ENCODE results near the gene AZIN2.
"Not testable (repeated sequence)": the region's sequence is repeated elsewhere in the genome, so short reads cannot be mapped to it uniquely, and the experiment has no call there.

AZIN2 gene

GRCh38 chr1:33057095-33057494 is 23.9 kb upstream of the AZIN2 start:
- DNase-seq (ENCODE audit: low spot score): no peak

GRCh38 chr1:33060579-33061083 is 20.3 kb upstream of the AZIN2 start:
- peak; percentile 78 for DNase-seq (ENCODE audit: low spot score)

- DNase-seq (ENCODE audit: low spot score): no peak
Measured at GRCh38 chr1:33061834-33062233, 19.1 kb upstream of the AZIN2 start.

- DNase-seq (ENCODE audit: low spot score): not testable (repeated sequence)
Measured at GRCh38 chr1:33064284-33064683, 16.7 kb upstream of the AZIN2 start.

GRCh38 chr1:33065301-33065700 is 15.7 kb upstream of the AZIN2 start:
- no peak for DNase-seq (ENCODE audit: low spot score)

GRCh38 chr1:33066477-33066876 is 14.5 kb upstream of the AZIN2 start:
- DNase-seq (ENCODE audit: low spot score): not testable (repeated sequence)

GRCh38 chr1:33068108-33068507 is 12.8 kb upstream of the AZIN2 start:
- DNase-seq (ENCODE audit: low spot score): not testable (repeated sequence)

GRCh38 chr1:33070628-33071027 is 10.3 kb upstream of the AZIN2 start:
- no peak for DNase-seq (ENCODE audit: low spot score)

GRCh38 chr1:33072707-33073106 is 8.2 kb upstream of the AZIN2 start:
- no peak for DNase-seq (ENCODE audit: low spot score)

GRCh38 chr1:33074193-33074945 is 6.6 kb upstream of the AZIN2 start:
- no peak for DNase-seq (ENCODE audit: low spot score)

GRCh38 chr1:33078030-33078591 is 2.8 kb upstream of the AZIN2 start:
- DNase-seq (ENCODE audit: low spot score): no peak

- no peak for DNase-seq (ENCODE audit: low spot score)
Measured at GRCh38 chr1:33080373-33080772, 580 bp upstream of the AZIN2 start.

GRCh38 chr1:33081554-33082305 is 777 bp downstream of the AZIN2 start:
- no peak for DNase-seq (ENCODE audit: low spot score)

- no peak for DNase-seq (ENCODE audit: low spot score)
Measured at GRCh38 chr1:33082575-33083108, 1.7 kb downstream of the AZIN2 start.

- no peak for DNase-seq (ENCODE audit: low spot score)
Measured at GRCh38 chr1:33085332-33085731, 4.4 kb downstream of the AZIN2 start.

- DNase-seq (ENCODE audit: low spot score): peak; percentile 64
Measured at GRCh38 chr1:33086384-33086850, 5.5 kb downstream of the AZIN2 start.

- DNase-seq (ENCODE audit: low spot score): no peak
Measured at GRCh38 chr1:33087677-33088076, 6.7 kb downstream of the AZIN2 start.

- DNase-seq (ENCODE audit: low spot score): no peak
Measured at GRCh38 chr1:33088119-33088906, 7.4 kb downstream of the AZIN2 start.

- no peak for DNase-seq (ENCODE audit: low spot score)
Measured at GRCh38 chr1:33089457-33089856, 8.5 kb downstream of the AZIN2 start.

- no peak for DNase-seq (ENCODE audit: low spot score)
Measured at GRCh38 chr1:33092438-33092837, 11.5 kb downstream of the AZIN2 start.

- no peak for DNase-seq (ENCODE audit: low spot score)
Measured at GRCh38 chr1:33093004-33093403, 12.1 kb downstream of the AZIN2 start.

- no peak for DNase-seq (ENCODE audit: low spot score)
Measured at GRCh38 chr1:33094486-33094885, 13.5 kb downstream of the AZIN2 start.

Measured in hepatic stellate cell (primary cell).